OCI-LY1 (cell line): ENCODE data around the gene MAP3K9.

Experiments
- EZH2 ChIP-seq: fragments of 200-600 bp; sonication (generic), shearing (Covaris generic); IDR thresholded peaks from 2 replicates; pipeline ENCODE4 v1.8.0; 2017; ENCODE audit warnings: borderline replicate concordance, mixed run types, mild to moderate bottlenecking, antibody characterized with exemption, low read length, moderate library complexity, mixed read lengths
- TF ChIP-seq, protein P1 (sequence below): fragments of 200-600 bp; sonication (generic), shearing (Covaris generic); IDR thresholded peaks from 2 replicates; pipeline ENCODE4 v1.5.1; 2017; ENCODE audit warnings: mild to moderate bottlenecking, antibody characterized with exemption, low read length, moderate library complexity, mixed read lengths

DNA sequence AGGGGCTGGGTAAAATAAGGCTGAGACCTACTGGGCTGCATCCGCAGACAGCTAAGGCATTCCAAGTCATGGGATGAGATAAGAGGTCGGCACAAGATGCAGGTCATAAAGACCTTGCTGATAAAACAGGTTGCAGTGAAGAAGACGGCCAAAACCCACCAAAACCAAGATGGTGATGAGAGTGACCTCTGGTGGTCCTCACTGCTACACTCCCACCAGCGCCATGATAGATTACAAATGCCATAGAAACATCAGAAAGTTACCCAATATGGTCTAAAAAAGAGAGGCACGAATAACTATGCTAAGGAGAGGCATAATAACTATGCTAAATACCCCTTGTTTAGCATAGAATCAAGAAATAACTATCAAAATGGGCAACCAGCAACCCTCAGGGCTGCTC lies 46.2 kb upstream of the MAP3K9 start:
- TF ChIP-seq EZH2, result no peak
- TF ChIP-seq, protein P1, sequence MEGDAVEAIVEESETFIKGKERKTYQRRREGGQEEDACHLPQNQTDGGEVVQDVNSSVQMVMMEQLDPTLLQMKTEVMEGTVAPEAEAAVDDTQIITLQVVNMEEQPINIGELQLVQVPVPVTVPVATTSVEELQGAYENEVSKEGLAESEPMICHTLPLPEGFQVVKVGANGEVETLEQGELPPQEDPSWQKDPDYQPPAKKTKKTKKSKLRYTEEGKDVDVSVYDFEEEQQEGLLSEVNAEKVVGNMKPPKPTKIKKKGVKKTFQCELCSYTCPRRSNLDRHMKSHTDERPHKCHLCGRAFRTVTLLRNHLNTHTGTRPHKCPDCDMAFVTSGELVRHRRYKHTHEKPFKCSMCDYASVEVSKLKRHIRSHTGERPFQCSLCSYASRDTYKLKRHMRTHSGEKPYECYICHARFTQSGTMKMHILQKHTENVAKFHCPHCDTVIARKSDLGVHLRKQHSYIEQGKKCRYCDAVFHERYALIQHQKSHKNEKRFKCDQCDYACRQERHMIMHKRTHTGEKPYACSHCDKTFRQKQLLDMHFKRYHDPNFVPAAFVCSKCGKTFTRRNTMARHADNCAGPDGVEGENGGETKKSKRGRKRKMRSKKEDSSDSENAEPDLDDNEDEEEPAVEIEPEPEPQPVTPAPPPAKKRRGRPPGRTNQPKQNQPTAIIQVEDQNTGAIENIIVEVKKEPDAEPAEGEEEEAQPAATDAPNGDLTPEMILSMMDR, result peak; percentile 25
